ENCODE results near the gene FAM111B. TPM values are rescaled to one million over a fixed set of nuclear protein-coding genes. Genes with fewer than 3 reads are reported as not detected.
A peak's percentile ranks its signal among the peaks of the same experiment; 100 is the strongest.

Gene FAM111B
- total RNA-seq, 4 donors from 2014 or later = 18.5 TPM; not detected in 3

DNA sequence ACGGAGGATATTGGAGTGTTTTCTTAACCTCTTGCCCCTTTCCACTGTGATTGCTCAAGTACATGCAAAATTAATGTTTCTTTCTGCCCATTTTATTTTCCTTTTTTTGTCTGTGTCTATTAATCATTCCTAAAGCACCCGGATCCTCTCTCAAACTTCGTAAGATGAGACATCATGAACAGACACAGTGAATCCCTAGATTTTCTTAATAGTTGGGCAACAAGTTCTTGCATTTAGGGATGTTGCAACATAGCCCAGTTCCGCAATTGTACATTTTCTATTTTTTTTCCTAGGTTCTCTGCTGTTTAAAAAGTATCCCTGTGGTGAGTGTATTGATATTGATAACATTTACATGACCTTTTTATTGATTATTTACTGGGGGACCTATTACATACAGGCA, 38.5 kb downstream of the FAM111B start:
- Histone ChIP-seq H3K36me3 (no peaks in the 10 kb centered on the region), H3K9me3 (no peaks in the 10 kb centered on the region), H3K4me3 (no peak overlapping the region), H3K27ac (peak overlapping the region; percentile 94 to 97), H3K27me3 (no peaks in the 10 kb centered on the region), H3K4me1 (no peaks in the 10 kb centered on the region)
- no peak for DNase-seq
- no peak for TF ChIP-seq CTCF (IDR thresholded peaks at IDR 0.05)
- no peak for TF ChIP-seq POLR2A (IDR thresholded peaks at IDR 0.05)
- intact Hi-C loops (cut with DNase I; ENCODE audit: low total_unique reads) = loop anchor here (10.0 kb wide), 1 partner anchor 571 kb away; the partner anchor contains the start of genes LPXN and ZFP91

DNA sequence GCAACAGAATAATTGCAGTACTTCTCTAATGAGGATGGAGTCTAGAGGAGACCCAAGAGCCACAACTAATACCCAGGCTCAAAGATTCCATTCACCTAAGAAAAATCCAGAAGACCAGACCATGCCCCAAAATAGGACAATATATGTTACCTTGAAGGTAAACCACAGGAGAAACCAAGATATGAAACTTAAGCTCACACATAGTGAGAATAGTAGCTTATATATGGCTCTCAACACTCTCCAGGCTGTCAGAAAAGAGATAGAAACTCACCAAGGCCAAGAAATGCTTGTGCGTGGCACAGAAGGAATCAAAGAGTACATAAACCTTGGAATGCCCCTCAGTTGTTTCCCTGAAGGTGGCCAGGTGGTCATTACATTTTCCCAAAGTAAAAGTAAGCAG, 44.7 kb downstream of the FAM111B start:
- H3K9me3 ChIP-seq = no peaks in the 10 kb centered on the region
- intact Hi-C loops (cut with DNase I; ENCODE audit: low total_unique reads) = no loop called here

GRCh38 chr11:59152312-59152951, 45.4 kb downstream of the FAM111B start:
- Histone ChIP-seq H3K27me3 (no peaks in the 10 kb centered on the region), H3K4me3 (no peak overlapping the region), H3K36me3 (no peaks in the 10 kb centered on the region), H3K27ac (no peak overlapping the region), H3K4me1 (no peaks in the 10 kb centered on the region), H3K9me3 (no peaks in the 10 kb centered on the region)
- TF ChIP-seq CTCF (IDR thresholded peaks at IDR 0.05) (no peak), POLR2A (IDR thresholded peaks at IDR 0.05) (no peak)
- no peak for DNase-seq
- intact Hi-C loops (cut with DNase I; ENCODE audit: low total_unique reads) = no loop called here

More for the DNA sequence above, 44.7 kb downstream of the FAM111B start:
- no peak for DNase-seq
- no peaks in the 10 kb centered on the region for H3K27me3 ChIP-seq
- no peak for TF ChIP-seq POLR2A (IDR thresholded peaks at IDR 0.05)
- H3K27ac ChIP-seq = no peak overlapping the region
- H3K36me3 ChIP-seq = no peaks in the 10 kb centered on the region
- no peaks in the 10 kb centered on the region for H3K4me1 ChIP-seq
- H3K4me3 ChIP-seq = no peak overlapping the region

GRCh38 chr11:59154610-59155009, 47.6 kb downstream of the FAM111B start:
- Histone ChIP-seq H3K9me3 (no peaks in the 10 kb centered on the region), H3K4me3 (no peak overlapping the region), H3K27me3 (no peaks in the 10 kb centered on the region), H3K27ac (no peak overlapping the region), H3K36me3 (no peaks in the 10 kb centered on the region), H3K4me1 (no peaks in the 10 kb centered on the region)
- TF ChIP-seq CTCF (IDR thresholded peaks at IDR 0.05) (no peak), POLR2A (IDR thresholded peaks at IDR 0.05) (no peak)
- DNase-seq = no peak
- intact Hi-C loops (cut with DNase I; ENCODE audit: low total_unique reads) = no loop called here

DNA sequence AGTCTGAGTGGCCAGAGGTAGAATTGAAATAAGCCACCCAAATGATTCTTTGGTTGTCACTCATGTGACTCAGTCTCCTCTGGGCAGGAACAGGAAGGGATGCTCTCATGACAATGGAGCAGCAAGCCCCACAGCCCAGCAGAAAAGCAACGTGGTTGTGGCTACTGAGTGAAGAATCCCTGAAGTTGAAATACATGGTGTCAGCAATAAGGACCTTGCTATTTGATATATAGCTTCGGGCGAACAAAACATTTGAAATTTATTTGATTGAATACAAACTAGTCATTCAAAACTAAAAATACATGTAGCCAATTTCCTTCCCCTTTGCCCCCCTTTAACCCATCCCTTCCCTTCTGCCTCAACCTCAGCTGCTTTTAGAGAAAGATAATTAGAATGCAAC, 50.4 kb downstream of the FAM111B start:
- no peak for DNase-seq
- no peaks in the 10 kb centered on the region for H3K9me3 ChIP-seq
- H3K4me1 ChIP-seq = no peaks in the 10 kb centered on the region
- no peak for TF ChIP-seq POLR2A (IDR thresholded peaks at IDR 0.05)
- TF ChIP-seq CTCF (IDR thresholded peaks at IDR 0.05) = no peak
- H3K36me3 ChIP-seq = no peaks in the 10 kb centered on the region
- peaks cover 0 to 3% of the 10 kb centered on the region in 2 donors for H3K27me3 ChIP-seq
- intact Hi-C loops (cut with DNase I; ENCODE audit: low total_unique reads) = no loop called here
- H3K27ac ChIP-seq = no peak overlapping the region
- no peak overlapping the region for H3K4me3 ChIP-seq
